OCI-LY7 (cell line): ENCODE results near the gene TMEM63B. TPM values are rescaled to one million over a fixed set of nuclear protein-coding genes. Genes with fewer than 3 reads are reported as not detected.

Experiments used
- BruUV-seq: library from RNA; stranded (reverse); fragments of 400-500 nt; replicated peaks from 2 replicates; lab custom pipeline; 2021; lab: Mats Ljungman, UMichigan
- CTCF ChIA-PET: fragments of 300-600 bp; sonication (Branson Sonifier 250); formaldehyde crosslinking; loops from one replicate; lab custom pipeline; 2022; ENCODE audit warnings: antibody characterized with exemption; ENCODE audit not compliant: unreplicated experiment; lab: Charles Lee
- POLR2A ChIA-PET: fragments of 300-600 bp; sonication (Branson Sonifier 250); formaldehyde crosslinking; loops from one replicate; lab custom pipeline; 2022; ENCODE audit warnings: antibody characterized with exemption; lab: Charles Lee
- DNase-seq: peaks from one replicate; pipeline ENCODE4 v3.0.0-alpha.2; 2015; ENCODE audit warnings: low spot score
- H2AFZ ChIP-seq: fragments of 200-600 bp; sonication (generic), shearing (Covaris generic); 2 replicates; pipeline ENCODE4 v1.6.1; 2014; ENCODE audit warnings: mild to moderate bottlenecking, antibody characterized with exemption, low read length, moderate library complexity
- H3K27ac ChIP-seq: fragments of 200-600 bp; sonication (generic); 2 replicates; pipeline ENCODE4 v1.5.1; 2014; ENCODE audit warnings: mixed run types, low read depth, mild to moderate bottlenecking, moderate library complexity, low read length, inconsistent platforms; ENCODE audit not compliant: poor library complexity, severe bottlenecking
- H3K36me3 ChIP-seq: fragments of 200-600 bp; sonication (generic); 2 replicates; pipeline ENCODE4 v1.6.1; 2014; ENCODE audit warnings: mild to moderate bottlenecking, antibody characterized with exemption, low read length, moderate library complexity, mixed read lengths; ENCODE audit not compliant: insufficient read depth
- H3K4me1 ChIP-seq: fragments of 200-600 bp; sonication (generic); 2 replicates; pipeline ENCODE4 v1.5.1; 2014; ENCODE audit warnings: mild to moderate bottlenecking, low read length; ENCODE audit not compliant: insufficient read depth, poor library complexity, severe bottlenecking
- H3K4me2 ChIP-seq: fragments of 200-600 bp; sonication (generic); 2 replicates; pipeline ENCODE4 v1.6.1; 2014; ENCODE audit warnings: mild to moderate bottlenecking, low read length
- H3K4me3 ChIP-seq: fragments of 200-600 bp; sonication (generic); 2 replicates; pipeline ENCODE4 v1.5.1; 2014; ENCODE audit warnings: mild to moderate bottlenecking, low read depth, low read length; ENCODE audit not compliant: poor library complexity, severe bottlenecking
- H3K79me2 ChIP-seq: fragments of 200-600 bp; sonication (generic); 2 replicates; pipeline ENCODE4 v1.6.1; 2016; ENCODE audit warnings: low read depth, mild to moderate bottlenecking, low read length, moderate library complexity, mixed read lengths; ENCODE audit not compliant: insufficient read depth
- H3K9me2 ChIP-seq: fragments of 200-600 bp; sonication (generic); 2 replicates; pipeline ENCODE4 v1.6.1; 2016; ENCODE audit warnings: mild to moderate bottlenecking, low read length, mixed read lengths; ENCODE audit not compliant: insufficient read depth
- H3K9me3 ChIP-seq: fragments of 200-600 bp; sonication (generic); 2 replicates; pipeline ENCODE4 v1.6.1; 2014; ENCODE audit warnings: mild to moderate bottlenecking, mixed run types, low read length, mixed read lengths
- H4K20me1 ChIP-seq: fragments of 200-600 bp; sonication (generic); 2 replicates; pipeline ENCODE4 v1.6.1; 2014; ENCODE audit warnings: mild to moderate bottlenecking, antibody characterized with exemption, low read length, moderate library complexity, mixed read lengths; ENCODE audit not compliant: insufficient read depth
- CTCF ChIP-seq: fragments of 200-600 bp; sonication (generic); conservative IDR thresholded peaks from 2 replicates; pipeline ENCODE4 v1.5.1; 2014; ENCODE audit warnings: mild to moderate bottlenecking, antibody characterized with exemption, low read length, moderate library complexity, mixed read lengths
- EZH2phosphoT487 ChIP-seq: fragments of 200-600 bp; sonication (generic); IDR thresholded peaks from 2 replicates; pipeline ENCODE4 v1.6.1; 2018; ENCODE audit warnings: low read depth, borderline replicate concordance, mild to moderate bottlenecking, mixed run types, antibody characterized with exemption, low read length, moderate library complexity, mixed read lengths
- intact Hi-C: fragments of 100-400 bp; cut with micrococcal nuclease; formaldehyde crosslinking; loops from one replicate; pipeline ENCODE4 v1.10.0; 2022; ENCODE audit not compliant: unreplicated experiment
- total RNA-seq, 2 experiments: library from RNA; depleted of rRNA in 1 of 2; stranded (reverse); fragments of >200 nt in 1 of 2; shearing (Covaris generic) in 1 of 2; gene quantifications; 2 replicates each; pipeline ENCODE4 v1.2.3, GENCODE V29; 2014 to 2022

TMEM63B gene
- total RNA-seq, 2 experiments from 2014 or later = 5.4 to 10.0 TPM

- Histone ChIP-seq H2AFZ (no peak overlapping the region), H3K4me1 (no peaks in the 10 kb centered on the region), H3K36me3 (no peaks in the 10 kb centered on the region), H4K20me1 (no peaks in the 10 kb centered on the region), H3K27ac (no peak overlapping the region), H3K9me3 (no peaks in the 10 kb centered on the region), H3K79me2 (no peaks in the 10 kb centered on the region), H3K9me2 (no peaks in the 10 kb centered on the region), H3K4me2 (no peak overlapping the region), H3K4me3 (no peak overlapping the region)
- no peak for DNase-seq
- no TSS peak for BruUV-seq
- TF ChIP-seq CTCF = no peak
- no peak for TF ChIP-seq EZH2phosphoT487
- CTCF ChIA-PET = interaction anchor here (0.9 to 1.3 kb wide), 3 partner anchors 50 to 85 kb away, joined by 3 to 6 read pairs (median 4); no protein-coding TSS in a partner anchor
- intact Hi-C loops = loop anchor here (1.0 kb wide), 3 partner anchors 62 to 166 kb away; no protein-coding TSS in a partner anchor
- POLR2A ChIA-PET = no interaction called here
Observed at GRCh38 chr6:44171899-44172546, 44.7 kb downstream of the TMEM63B start.

GRCh38 chr6:44172731-44173500 is 45.6 kb downstream of the TMEM63B start:
- no peak overlapping the region for H3K27ac ChIP-seq
- no peaks in the 10 kb centered on the region for H3K4me1 ChIP-seq
- DNase-seq = peak; percentile 82
- POLR2A ChIA-PET = no interaction called here
- H4K20me1 ChIP-seq = no peaks in the 10 kb centered on the region
- no peaks in the 10 kb centered on the region for H3K36me3 ChIP-seq
- no peaks in the 10 kb centered on the region for H3K9me3 ChIP-seq
- no peaks in the 10 kb centered on the region for H3K9me2 ChIP-seq
- BruUV-seq = no TSS peak
- CTCF ChIA-PET = interaction anchor here (0.9 to 1.3 kb wide), 3 partner anchors 49 to 84 kb away, joined by 3 to 6 read pairs (median 4); no protein-coding TSS in a partner anchor
- TF ChIP-seq CTCF = peak; percentile 98
- no peak for TF ChIP-seq EZH2phosphoT487
- H3K4me2 ChIP-seq = no peak overlapping the region
- no peak overlapping the region for H2AFZ ChIP-seq
- no peak overlapping the region for H3K4me3 ChIP-seq
- intact Hi-C loops = loop anchor here (1.0 kb wide), 3 partner anchors 61 to 165 kb away; no protein-coding TSS in a partner anchor
- no peaks in the 10 kb centered on the region for H3K79me2 ChIP-seq
